ENCODE results near the gene OR2V2.
"Not testable (repeated sequence)": the region's sequence is repeated elsewhere in the genome, so short reads cannot be mapped to it uniquely, and the experiment has no call there.

OR2V2 gene

GRCh38 chr5:181121675-181122561 lies 25.5 kb upstream of the OR2V2 start:
- ChIA-PET POLR2A (ENCODE audit: low non-redundant PET) (interaction anchor here (0.5 kb wide), 1 partner anchor 264 kb away, joined by 5 read pairs; no protein-coding TSS in a partner anchor), CTCF (interaction anchor here (0.6 to 0.7 kb wide), 4 partner anchors 10 to 296 kb away, joined by 3 to 5 read pairs (median 3); no protein-coding TSS in a partner anchor)

GRCh38 chr5:181124526-181124925 lies 22.9 kb upstream of the OR2V2 start:
- CTCF ChIA-PET: interaction anchor here (0.6 kb wide), 1 partner anchor 43 kb away, joined by 3 read pairs; no protein-coding TSS in a partner anchor
- no peak overlapping the region for H3K27ac ChIP-seq
- POLR2A ChIA-PET (ENCODE audit: low non-redundant PET): no interaction called here
- no peak for TF ChIP-seq CTCF (conservative IDR thresholded peaks at IDR 0.05; ENCODE audit: low read depth)
- DNase-seq (ENCODE audit: low spot score): no peak

More at GRCh38 chr5:181121675-181122561, 25.5 kb upstream of the OR2V2 start:
- no peak overlapping the region for H3K27ac ChIP-seq
- TF ChIP-seq CTCF (conservative IDR thresholded peaks at IDR 0.05; ENCODE audit: low read depth): no peak
- no peak for DNase-seq (ENCODE audit: low spot score)

GRCh38 chr5:181126841-181127240 lies 20.5 kb upstream of the OR2V2 start:
- CTCF ChIA-PET: no interaction called here
- no peak for TF ChIP-seq CTCF (conservative IDR thresholded peaks at IDR 0.05; ENCODE audit: low read depth)
- no peak overlapping the region for H3K27ac ChIP-seq
- POLR2A ChIA-PET (ENCODE audit: low non-redundant PET): no interaction called here
- no peak for DNase-seq (ENCODE audit: low spot score)

GRCh38 chr5:181127456-181127855 lies 19.9 kb upstream of the OR2V2 start:
- H3K27ac ChIP-seq: no peak overlapping the region
- TF ChIP-seq CTCF (conservative IDR thresholded peaks at IDR 0.05; ENCODE audit: low read depth): no peak
- DNase-seq (ENCODE audit: low spot score): no peak
- ChIA-PET CTCF (interaction anchor here (0.5 kb wide), 1 partner anchor 24 kb away, joined by 3 read pairs; no protein-coding TSS in a partner anchor), POLR2A (ENCODE audit: low non-redundant PET) (interaction anchor here (0.6 kb wide), 1 partner anchor 107 kb away, joined by 3 read pairs; no protein-coding TSS in a partner anchor)

- no peak overlapping the region for H3K27ac ChIP-seq
- no peak for DNase-seq (ENCODE audit: low spot score)
- ChIA-PET POLR2A (ENCODE audit: low non-redundant PET) (interaction anchor here (0.6 kb wide), 1 partner anchor 108 kb away, joined by 3 read pairs; no protein-coding TSS in a partner anchor), CTCF (interaction anchor here (0.5 to 0.6 kb wide), 2 partner anchors 9 to 23 kb away, joined by 3 to 6 read pairs; no protein-coding TSS in a partner anchor)
- TF ChIP-seq CTCF (conservative IDR thresholded peaks at IDR 0.05; ENCODE audit: low read depth): no peak
Observed at GRCh38 chr5:181127907-181128626, 19.3 kb upstream of the OR2V2 start.

- POLR2A ChIA-PET (ENCODE audit: low non-redundant PET): no interaction called here
- CTCF ChIA-PET: no interaction called here
- no peak for TF ChIP-seq CTCF (conservative IDR thresholded peaks at IDR 0.05; ENCODE audit: low read depth)
- no peak overlapping the region for H3K27ac ChIP-seq
- no peak for DNase-seq (ENCODE audit: low spot score)
Observed at GRCh38 chr5:181129601-181130000, 17.8 kb upstream of the OR2V2 start.

GRCh38 chr5:181130081-181130480 lies 17.3 kb upstream of the OR2V2 start:
- H3K27ac ChIP-seq; POLR2A ChIA-PET (ENCODE audit: low non-redundant PET); DNase-seq (ENCODE audit: low spot score); CTCF ChIA-PET: not testable (repeated sequence)
